Erythroblast (primary cell): ENCODE results near the gene RASSF3.

ENCODE experiments used
- GATA1 ChIP-seq: IDR thresholded peaks from 2 replicates; pipeline ENCODE4 v1.6.1; 2011; ENCODE audit warnings: low read depth, mild to moderate bottlenecking, control low read depth, low read length, moderate library complexity
- POLR2A ChIP-seq: IDR thresholded peaks from 2 replicates; pipeline ENCODE4 v1.6.1; 2011; ENCODE audit warnings: mild to moderate bottlenecking, low read length

GRCh38 chr12:64621257-64621942 is 11.1 kb downstream of the RASSF3 start:
- TF ChIP-seq POLR2A: no peak
- no peak for TF ChIP-seq GATA1
